Endothelial cell of umbilical vein (primary cell): ENCODE data around the gene XPA. TPM values are rescaled to one million over a fixed set of nuclear protein-coding genes. Genes with fewer than 3 reads are reported as not detected.

Experiments used
- BruUV-seq: library from RNA; stranded (reverse); fragments of 400-500 nt; replicated peaks from 2 replicates; lab custom pipeline; 2021; lab: Mats Ljungman, UMichigan
- CTCF ChIA-PET: fragments of 300-600, 350-600 bp; sonication (Branson Sonifier 250); formaldehyde crosslinking; loops from one replicate; lab custom pipeline; 2021; ENCODE audit warnings: antibody characterized with exemption, inconsistent platforms; lab: Charles Lee
- POLR2A ChIA-PET: fragments of 300-600, 350-600 bp; sonication (Branson Sonifier 250); formaldehyde crosslinking; loops from one replicate; lab custom pipeline; 2021; ENCODE audit warnings: antibody characterized with exemption, inconsistent platforms; lab: Charles Lee
- DNase-seq: peaks from one replicate; pipeline ENCODE4 v3.0.0-alpha.2; 2011; ENCODE audit warnings: low read depth, low spot score
- FAIRE-seq: peaks from 2 replicates; lab custom pipeline; 2011; peaks lifted over from hg19 to GRCh38; lab: Jason Lieb, UNC
- H2AFZ ChIP-seq: 2 replicates; pipeline ENCODE4 v1.6.0; 2012; ENCODE audit warnings: low read depth, low read length, control low read depth, inconsistent platforms
- H3K27ac ChIP-seq: 2 replicates; pipeline ENCODE4 v1.5.1; 2011; ENCODE audit warnings: low read depth, mild to moderate bottlenecking, control low read depth, low read length, moderate library complexity; ENCODE audit not compliant: insufficient read depth
- H3K27me3 ChIP-seq, 2 experiments: 2 replicates each; pipeline versions ENCODE4 v1.6.0 to v1.6.1; 2011; ENCODE audit warnings: low read length in 2 of 2, mixed read lengths in 1 of 2; ENCODE audit not compliant: control insufficient read depth in 2 of 2, insufficient read depth in 2 of 2
- H3K36me3 ChIP-seq, 2 experiments: 2 replicates in 1 of 2; 3 replicates in 1 of 2; pipeline ENCODE4 v1.5.1; 2011; ENCODE audit warnings: low read length in 2 of 2, mild to moderate bottlenecking in 1 of 2, moderate library complexity in 1 of 2; ENCODE audit not compliant: control insufficient read depth in 2 of 2, insufficient read depth in 2 of 2; ENCODE audit errors: extremely low read depth in 1 of 2
- H3K4me1 ChIP-seq: 3 replicates; pipeline ENCODE4 v1.5.1; 2011; ENCODE audit warnings: mild to moderate bottlenecking, low read length; ENCODE audit not compliant: control insufficient read depth, insufficient read depth; ENCODE audit errors: extremely low read depth
- H3K4me2 ChIP-seq: 2 replicates; pipeline ENCODE4 v1.6.1; 2011; ENCODE audit warnings: low read length, control low read depth, mixed read lengths; ENCODE audit not compliant: insufficient read depth
- H3K4me3 ChIP-seq, 3 experiments: fragments of 200-600 bp in 1 of 3; sonication (generic), shearing (Covaris generic) in 1 of 3; replicated peaks in 1 of 3; 2 replicates each; pipeline ENCODE4 v1.5.1; 2011 to 2016; ENCODE audit warnings: control low read depth in 3 of 3, low read length in 3 of 3, mild to moderate bottlenecking in 2 of 3, inconsistent platforms in 1 of 3, low read depth in 1 of 3, moderate library complexity in 1 of 3; ENCODE audit not compliant: insufficient read depth in 1 of 3
- H3K79me2 ChIP-seq: 2 replicates; pipeline ENCODE4 v1.6.0; 2012; ENCODE audit warnings: low read length, inconsistent platforms; ENCODE audit not compliant: control insufficient read depth, insufficient read depth
- H3K9ac ChIP-seq: replicated peaks from 2 replicates; pipeline ENCODE3; 2011; ENCODE audit warnings: low read length, control low read depth; ENCODE audit not compliant: insufficient read depth; ENCODE audit errors: extremely low read depth
- H3K9me1 ChIP-seq: replicated peaks from 3 replicates; pipeline ENCODE4 v1.6.0; 2011; ENCODE audit warnings: mild to moderate bottlenecking, low read length; ENCODE audit not compliant: control insufficient read depth, insufficient read depth; ENCODE audit errors: extremely low read depth
- H3K9me3 ChIP-seq: replicated peaks from 2 replicates; pipeline ENCODE4 v1.5.1; 2012; ENCODE audit warnings: low read length, inconsistent platforms; ENCODE audit not compliant: control insufficient read depth, insufficient read depth
- H4K20me1 ChIP-seq: replicated peaks from 2 replicates; pipeline ENCODE3; 2011; ENCODE audit warnings: mild to moderate bottlenecking, low read length; ENCODE audit not compliant: control insufficient read depth, insufficient read depth; ENCODE audit errors: extremely low read depth
- CTCF ChIP-seq, 2 donors: IDR thresholded peaks; 1 replicate in 1 of 2; 2 replicates in 1 of 2; pipeline ENCODE4 v1.5.1; 2011; ENCODE audit warnings: low read length in 2 of 2, mild to moderate bottlenecking in 2 of 2, moderate library complexity in 2 of 2, control low read depth in 1 of 2, inconsistent platforms in 1 of 2, low read depth in 1 of 2; ENCODE audit not compliant: insufficient read depth in 1 of 2; ENCODE audit errors: extremely low read depth in 1 of 2
- EZH2 ChIP-seq: IDR thresholded peaks from 2 replicates; pipeline ENCODE4 v1.6.1; 2012; ENCODE audit warnings: borderline replicate concordance, low read depth, mild to moderate bottlenecking, moderate library complexity, low read length, inconsistent platforms; ENCODE audit not compliant: severe bottlenecking
- FOS ChIP-seq: IDR thresholded peaks from 2 replicates; pipeline ENCODE4 v1.6.1; 2011; ENCODE audit warnings: mild to moderate bottlenecking, low read length, moderate library complexity, borderline replicate concordance; ENCODE audit not compliant: insufficient read depth
- GATA2 ChIP-seq: IDR thresholded peaks from 2 replicates; pipeline ENCODE4 v1.7.0; 2011; ENCODE audit warnings: low read depth, mild to moderate bottlenecking, moderate library complexity, mixed read lengths, low read length; ENCODE audit not compliant: insufficient read length, insufficient read depth
- JUN ChIP-seq: IDR thresholded peaks from 2 replicates; pipeline ENCODE4 v1.6.1; 2011; ENCODE audit warnings: borderline replicate concordance, low read depth; ENCODE audit not compliant: insufficient read length, insufficient read depth
- MAX ChIP-seq: IDR thresholded peaks from 2 replicates; pipeline ENCODE4 v1.6.1; 2011; ENCODE audit not compliant: insufficient read depth, insufficient read length
- MYC ChIP-seq: IDR thresholded peaks from one replicate; pipeline ENCODE4 v1.6.1; 2011; ENCODE audit warnings: mild to moderate bottlenecking, low read depth, low read length
- POLR2A ChIP-seq: IDR thresholded peaks from 2 replicates; pipeline ENCODE4 v1.6.1; 2012; ENCODE audit warnings: low read depth, mild to moderate bottlenecking, control low read depth, low read length
- POLR2AphosphoS5 ChIP-seq: IDR thresholded peaks from 2 replicates; pipeline ENCODE4 v1.6.1; 2012; ENCODE audit warnings: low read depth, mild to moderate bottlenecking, control low read depth, low read length, moderate library complexity; ENCODE audit not compliant: insufficient read depth
- dilution Hi-C: fragments of 300-500 bp; cut with MboI; formaldehyde crosslinking; loops from one replicate; pipeline ENCODE4 v1.15.0; 2019; ENCODE audit warnings: low sequenced_read_pairs; ENCODE audit not compliant: extremely low pct_ligation_motif_present
- intact Hi-C: fragments of 100-400 bp; cut with micrococcal nuclease; formaldehyde crosslinking; loops from one replicate; pipeline ENCODE4 v1.10.0; 2022
- polyA plus RNA-seq, 4 experiments: library from polyadenylated mRNA; depleted of rRNA in 3 of 4; stranded (reverse) in 3 of 4; unstranded in 1 of 4; fragments of >200 nt; gene quantifications; 2 replicates each; pipeline versions ENCODE4 v1.2.1 to v1.2.3, GENCODE V29; 2011 to 2012; ENCODE audit warnings: missing spikeins in 1 of 4
- total RNA-seq: library from RNA; stranded (reverse); gene quantifications from 2 replicates; pipeline ENCODE4 v1.2.3, GENCODE V29; 2021

Gene XPA
- total and polyA plus RNA-seq, 2 donors (not counting 3 experiments of a cell fraction or from before 2014, with no cell fraction given) = 3.6 to 21.1 TPM

GRCh38 chr9:97645720-97646119 lies 51.4 kb downstream of the XPA start:
- Histone ChIP-seq H3K4me1 (no peaks in the 10 kb centered on the region), H3K4me2 (no peak overlapping the region)
- CTCF ChIA-PET = interaction anchor here (0.8 to 1.2 kb wide), 6 partner anchors 9 to 255 kb away, joined by 3 to 5 read pairs (median 3); partner anchors contain the start of genes NCBP1 and TSTD2

More at GRCh38 chr9:97645720-97646119, 51.4 kb downstream of the XPA start:
- Histone ChIP-seq H2AFZ (no peak overlapping the region), H3K36me3 (peaks cover 15 to 43% of the 10 kb centered on the region in 2 experiments), H4K20me1 (peaks cover 2% of the 10 kb centered on the region), H3K9ac (no peak overlapping the region), H3K9me1 (no peaks in the 10 kb centered on the region), H3K27me3 (no peaks in the 10 kb centered on the region), H3K79me2 (peaks cover 24% of the 10 kb centered on the region), H3K27ac (no peak overlapping the region), H3K9me3 (no peaks in the 10 kb centered on the region), H3K4me3 (no peak overlapping the region)
- no peak for DNase-seq
- intact Hi-C loops (no loop called here), dilution Hi-C loops (no loop called here)
- no TSS peak for BruUV-seq
- TF ChIP-seq EZH2 (no peak), GATA2 (no peak), MAX (no peak), CTCF (IDR thresholded peaks at IDR 0.05; ENCODE audit: extremely low read depth in 1 of 2, insufficient read depth in 1 of 2, low read depth in 1 of 2, low read length in 2 of 2) (no peak), POLR2A (no peak), MYC (no peak), FOS (no peak), JUN (no peak), POLR2AphosphoS5 (no peak)
- FAIRE-seq = no peak
- POLR2A ChIA-PET = interaction anchor here (1.2 kb wide), 1 partner anchor 12 kb away, joined by 6 read pairs; the partner anchor contains the start of genes NCBP1 and TSTD2
